ENCODE data around the gene TSC22D1. TPM values are rescaled to one million over a fixed set of nuclear protein-coding genes. Genes with fewer than 3 reads are reported as not detected.

Gene TSC22D1
- total RNA-seq, 4 donors from 2014 or later, result 48.8 to 138 (median 92.7) TPM

GRCh38 chr13:44411841-44412240, 164.3 kb downstream of the TSC22D1 start:
- no peak for TF ChIP-seq CTCF (IDR thresholded peaks at IDR 0.05)
- DNase-seq (ENCODE audit: low spot score) (no peak), ATAC-seq (ENCODE audit: low FRiP score) (no peak)

GRCh38 chr13:44410328-44410859, 165.7 kb downstream of the TSC22D1 start:
- TF ChIP-seq CTCF (IDR thresholded peaks at IDR 0.05), result no peak
- DNase-seq (ENCODE audit: low spot score) (no peak), ATAC-seq (ENCODE audit: low FRiP score) (no peak)

- ATAC-seq (ENCODE audit: low FRiP score) (no peak), DNase-seq (ENCODE audit: low spot score) (no peak)
- TF ChIP-seq CTCF (IDR thresholded peaks at IDR 0.05), result no peak
Observed at GRCh38 chr13:44409595-44409994, 166.5 kb downstream of the TSC22D1 start.

- no peak for TF ChIP-seq CTCF (IDR thresholded peaks at IDR 0.05)
- no peak for DNase-seq (ENCODE audit: low spot score)
- ATAC-seq (ENCODE audit: low FRiP score), result no peak
Observed at GRCh38 chr13:44407891-44408290, 168.2 kb downstream of the TSC22D1 start.

- ATAC-seq (ENCODE audit: low FRiP score) (no peak), DNase-seq (ENCODE audit: low spot score) (no peak)
- no peak for TF ChIP-seq CTCF (IDR thresholded peaks at IDR 0.05)
Observed at GRCh38 chr13:44407379-44407778, 168.8 kb downstream of the TSC22D1 start.

- ATAC-seq (ENCODE audit: low FRiP score) (no peak), DNase-seq (ENCODE audit: low spot score) (no peak)
- no peak for TF ChIP-seq CTCF (IDR thresholded peaks at IDR 0.05)
Observed at GRCh38 chr13:44406617-44407016, 169.5 kb downstream of the TSC22D1 start.

GRCh38 chr13:44404261-44405132, 171.6 kb downstream of the TSC22D1 start:
- DNase-seq (ENCODE audit: low spot score), result no peak
- ATAC-seq (ENCODE audit: low FRiP score), result no peak
- TF ChIP-seq CTCF (IDR thresholded peaks at IDR 0.05), result no peak

All from omental fat pad (tissue), 4 donors.